Spleen (tissue), 7 donors: Measurements from ENCODE around the gene CCDC93.

Source experiments
- CTCF ChIP-seq, 11 experiments: fragments of 200-600 bp in 7 of 11; fragments of 450-650 bp in 4 of 11; sonication (generic) in 4 of 11; IDR thresholded peaks in 8 of 11; conservative IDR thresholded peaks in 3 of 11; 1 replicate in 7 of 11; 2 replicates in 4 of 11; pipeline versions ENCODE4 v1.4.0 to v1.8.0; 2016 to 2021; ENCODE audit warnings: antibody characterized with exemption in 11 of 11, inconsistent platforms in 4 of 11, mild to moderate bottlenecking in 1 of 11
- POLR2AphosphoS5 ChIP-seq, 3 donors: sonication (generic); formaldehyde crosslinking; IDR thresholded peaks; one replicate each; pipeline ENCODE4 v1.5.1; 2017; ENCODE audit warnings: antibody characterized with exemption in 3 of 3
- donor health status: DM: no; HTN: no; CAD: no; lungs with moderate emphysema.
- donor health status: DM: no; HTN: no; CAD: no.
- donor health status: DM: no; HTN: no; CAD: no.

DNA sequence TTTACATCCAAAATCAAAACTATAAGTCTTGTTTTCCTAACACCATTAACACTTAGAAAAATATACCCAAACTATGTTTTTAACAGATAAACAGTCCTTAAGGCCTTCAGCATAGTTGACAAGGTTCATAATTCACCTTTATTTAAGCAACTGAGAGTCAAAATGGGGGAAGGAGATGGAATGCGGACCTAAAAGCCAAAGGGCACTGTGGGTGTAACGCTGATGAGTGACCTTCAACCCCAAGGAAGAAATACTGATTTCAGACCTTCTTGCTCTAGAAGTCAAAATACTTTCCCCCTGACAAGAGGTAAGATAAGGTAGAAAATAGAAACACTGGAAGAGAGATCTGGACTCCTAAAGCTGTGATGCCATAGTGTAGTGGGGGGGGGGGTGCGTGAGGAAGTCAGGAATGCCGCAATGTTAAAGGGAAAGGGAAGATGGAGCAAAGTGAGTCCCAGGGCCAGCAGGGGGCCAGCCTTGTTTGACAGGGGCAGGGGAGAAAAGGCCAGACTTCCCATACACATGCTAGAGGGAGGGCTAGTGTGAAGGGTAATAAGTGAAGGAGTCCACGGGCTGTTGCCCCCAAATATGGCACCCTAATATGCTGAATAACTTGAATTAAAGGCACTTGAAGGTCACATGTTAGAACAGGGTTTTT lies 31.4 kb downstream of the CCDC93 start:
- no peak for TF ChIP-seq CTCF (IDR thresholded peaks at IDR 0.05 in 8 of 11, conservative IDR thresholded peaks at IDR 0.05 in 3 of 11)
- no peak for TF ChIP-seq POLR2AphosphoS5 (IDR thresholded peaks at IDR 0.05)
